K562 (cell line): ENCODE results near the gene USF2. TPM values are rescaled to one million over a fixed set of nuclear protein-coding genes. Genes with fewer than 3 reads are reported as not detected.

Source experiments
- BCOR ChIP-seq: fragments of 450-650 bp; IDR thresholded peaks from 2 replicates; pipeline ENCODE4 v1.6.1; 2016
- CXXC5 ChIP-seq: fragments of 250-450 bp; sonication (Bioruptor Pico); IDR thresholded peaks from 2 replicates; pipeline ENCODE4 v1.8.0; 2022; ENCODE audit warnings: inconsistent platforms, mild to moderate bottlenecking, moderate library complexity
- HMGN3 ChIP-seq: IDR thresholded peaks from 2 replicates; pipeline ENCODE4 v1.6.1; 2011; ENCODE audit warnings: borderline replicate concordance, low read depth, mild to moderate bottlenecking, mixed read lengths, low read length; ENCODE audit not compliant: insufficient read length; ENCODE audit errors: extremely low read depth
- HNRNPUL1 ChIP-seq: fragments of 200-400 bp; formaldehyde crosslinking; IDR thresholded peaks from 2 replicates; pipeline ENCODE4 v1.6.1; 2017; ENCODE audit warnings: low read length
- MEIS2 ChIP-seq: fragments of 450-650 bp; IDR thresholded peaks from 2 replicates; pipeline ENCODE4 v1.6.1; 2014; ENCODE audit warnings: mild to moderate bottlenecking; ENCODE audit not compliant: partially characterized antibody
- NR2C1 ChIP-seq, 2 experiments: fragments of 450-650 bp; IDR thresholded peaks; 2 replicates each; pipeline ENCODE4 v1.6.1; 2017; ENCODE audit warnings: mild to moderate bottlenecking in 2 of 2, antibody characterized with exemption in 1 of 2, inconsistent platforms in 1 of 2, missing compliant biosample characterization in 1 of 2, missing genetic modification characterization in 1 of 2
- SMAD1 ChIP-seq: fragments of 150-350 bp; IDR thresholded peaks from 2 replicates; pipeline ENCODE4 v1.6.1; 2014; ENCODE audit warnings: low read length, low read depth; ENCODE audit not compliant: partially characterized antibody
- TEAD2 ChIP-seq: fragments of 450-650 bp; IDR thresholded peaks from 2 replicates; pipeline ENCODE4 v1.6.1; 2016; ENCODE audit warnings: missing genetic modification characterization, control low read depth, missing compliant biosample characterization
- TOE1 ChIP-seq, 2 experiments: fragments of 450-650 bp in 1 of 2; sonication (generic) in 1 of 2; formaldehyde crosslinking in 1 of 2; IDR thresholded peaks; 2 replicates each; pipeline versions ENCODE4 v1.7.1 to v1.8.0; 2016 to 2022; ENCODE audit warnings: borderline replicate concordance in 2 of 2, mild to moderate bottlenecking in 2 of 2, antibody characterized with exemption in 1 of 2, inconsistent platforms in 1 of 2, low read depth in 1 of 2, missing genetic modification reagents in 1 of 2, moderate library complexity in 1 of 2
- ZC3H4 ChIP-seq: sonication (generic); formaldehyde crosslinking; IDR thresholded peaks from 2 replicates; pipeline ENCODE4 v1.9.0; 2021; ENCODE audit warnings: missing genetic modification reagents, borderline replicate concordance
- ZNF384 ChIP-seq: IDR thresholded peaks from 2 replicates; pipeline ENCODE4 v1.6.1; 2012; ENCODE audit warnings: low read depth, low read length, improper control_type of control experiment
- ZNF445 ChIP-seq: fragments of 250-450 bp; sonication (Bioruptor Pico); IDR thresholded peaks from 2 replicates; pipeline ENCODE4 v1.4.0; 2020; ENCODE audit warnings: low read depth, mild to moderate bottlenecking, moderate library complexity
- ZNF644 ChIP-seq: fragments of 200-800 bp; sonication (Bioruptor generic); IDR thresholded peaks from 2 replicates; pipeline ENCODE4 v1.6.1; 2016; ENCODE audit warnings: low read depth, missing genetic modification characterization, missing compliant biosample characterization
- ZNF695 ChIP-seq: fragments of 450-650 bp; formaldehyde crosslinking; IDR thresholded peaks from 2 replicates; pipeline ENCODE4 v1.4.0; 2020; ENCODE audit warnings: mild to moderate bottlenecking, moderate library complexity
- polyA plus RNA-seq, 8 experiments: library from polyadenylated mRNA; depleted of rRNA in 4 of 8; stranded (reverse) in 5 of 8; unstranded in 3 of 8; fragments of >200 nt; fragmentation: Nextera tagmentation in 2 of 8; fragmentation: Illumina TruSeq in 1 of 8; extraction: Ambion mirVana in 2 of 8; extraction: Trizol in 1 of 8; gene quantifications; 2 replicates each; pipeline versions ENCODE4 v1.2.1 to v1.2.3, GENCODE V29; 2011 to 2014; ENCODE audit warnings: inconsistent platforms in 1 of 8, missing spikeins in 1 of 8
- total RNA-seq, 7 experiments: library from RNA; depleted of rRNA in 6 of 7; stranded (reverse); fragments of >200 nt in 6 of 7; fragmentation: Illumina TruSeq in 2 of 7; extraction: Trizol in 2 of 7; gene quantifications; 2 replicates each; pipeline versions ENCODE4 v1.2.1 to v1.2.3, GENCODE V29; 2011 to 2021; ENCODE audit warnings: low replicate concordance in 1 of 7
- TF ChIP-seq, protein P1 (sequence below): fragments of 450-650 bp; formaldehyde crosslinking; IDR thresholded peaks from 2 replicates; pipeline ENCODE4 v1.4.0; 2022; ENCODE audit warnings: missing genetic modification characterization
- TF ChIP-seq, protein P2 (sequence below): fragments of 200-800 bp; sonication (Bioruptor generic); IDR thresholded peaks from 2 replicates; pipeline ENCODE4 v1.6.1; 2016; ENCODE audit warnings: missing genetic modification characterization, missing compliant biosample characterization
- TF ChIP-seq, protein P3 (sequence below): fragments of 450-650 bp; conservative IDR thresholded peaks from 2 replicates; pipeline ENCODE4 v1.6.1; 2016; ENCODE audit warnings: missing genetic modification characterization, low read depth, mild to moderate bottlenecking, missing compliant biosample characterization, moderate library complexity
- TF ChIP-seq, protein P4 (sequence below), 2 experiments: fragments of 250-450 bp in 1 of 2; fragments of 450-650 bp in 1 of 2; sonication (Bioruptor Pico) in 1 of 2; IDR thresholded peaks; 2 replicates each; pipeline versions ENCODE4 v1.6.1 to v1.8.0; 2016 to 2021; ENCODE audit warnings: mild to moderate bottlenecking in 2 of 2, moderate library complexity in 2 of 2, missing compliant biosample characterization in 1 of 2, missing genetic modification characterization in 1 of 2

USF2 gene
- total and polyA plus RNA-seq, 9 of the 15 experiments (the other 6 are each of a cell fraction or from before 2014, with no cell fraction given) = 0.27 to 93.7 (median 58.4) TPM

DNA sequence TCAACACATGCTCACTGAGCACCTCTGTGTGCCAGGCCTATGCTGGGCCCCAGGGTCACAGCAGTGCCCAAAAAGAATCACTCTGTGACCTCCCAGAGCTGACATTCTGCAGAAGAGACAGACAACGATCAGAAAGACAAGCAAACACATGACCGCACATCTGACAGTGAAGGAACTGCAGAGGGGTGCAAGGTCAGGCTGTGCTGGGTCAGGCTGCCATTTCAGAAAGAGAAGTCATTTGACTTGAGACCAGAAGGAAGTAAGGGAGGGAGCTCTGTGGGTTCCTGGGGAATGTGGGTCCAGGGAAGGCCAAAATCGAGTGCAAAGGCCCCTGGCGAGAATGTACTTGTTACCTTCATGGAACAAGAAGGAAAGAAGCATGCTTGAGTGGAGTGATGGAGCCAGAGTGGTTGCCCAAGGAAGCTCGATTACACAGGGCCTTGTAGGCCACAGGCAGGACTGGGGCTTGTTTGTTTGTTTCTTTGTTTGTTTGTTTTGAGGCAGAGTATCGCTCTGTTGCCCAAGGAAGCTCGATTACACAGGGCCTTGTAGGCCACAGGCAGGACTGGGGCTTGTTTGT, 48.8 kb downstream of the USF2 start (continued):
- TF ChIP-seq, protein P1, sequence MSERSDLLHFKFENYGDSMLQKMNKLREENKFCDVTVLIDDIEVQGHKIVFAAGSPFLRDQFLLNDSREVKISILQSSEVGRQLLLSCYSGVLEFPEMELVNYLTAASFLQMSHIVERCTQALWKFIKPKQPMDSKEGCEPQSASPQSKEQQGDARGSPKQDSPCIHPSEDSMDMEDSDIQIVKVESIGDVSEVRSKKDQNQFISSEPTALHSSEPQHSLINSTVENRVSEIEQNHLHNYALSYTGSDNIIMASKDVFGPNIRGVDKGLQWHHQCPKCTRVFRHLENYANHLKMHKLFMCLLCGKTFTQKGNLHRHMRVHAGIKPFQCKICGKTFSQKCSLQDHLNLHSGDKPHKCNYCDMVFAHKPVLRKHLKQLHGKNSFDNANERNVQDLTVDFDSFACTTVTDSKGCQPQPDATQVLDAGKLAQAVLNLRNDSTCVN = no peak
- TF ChIP-seq, protein P2, sequence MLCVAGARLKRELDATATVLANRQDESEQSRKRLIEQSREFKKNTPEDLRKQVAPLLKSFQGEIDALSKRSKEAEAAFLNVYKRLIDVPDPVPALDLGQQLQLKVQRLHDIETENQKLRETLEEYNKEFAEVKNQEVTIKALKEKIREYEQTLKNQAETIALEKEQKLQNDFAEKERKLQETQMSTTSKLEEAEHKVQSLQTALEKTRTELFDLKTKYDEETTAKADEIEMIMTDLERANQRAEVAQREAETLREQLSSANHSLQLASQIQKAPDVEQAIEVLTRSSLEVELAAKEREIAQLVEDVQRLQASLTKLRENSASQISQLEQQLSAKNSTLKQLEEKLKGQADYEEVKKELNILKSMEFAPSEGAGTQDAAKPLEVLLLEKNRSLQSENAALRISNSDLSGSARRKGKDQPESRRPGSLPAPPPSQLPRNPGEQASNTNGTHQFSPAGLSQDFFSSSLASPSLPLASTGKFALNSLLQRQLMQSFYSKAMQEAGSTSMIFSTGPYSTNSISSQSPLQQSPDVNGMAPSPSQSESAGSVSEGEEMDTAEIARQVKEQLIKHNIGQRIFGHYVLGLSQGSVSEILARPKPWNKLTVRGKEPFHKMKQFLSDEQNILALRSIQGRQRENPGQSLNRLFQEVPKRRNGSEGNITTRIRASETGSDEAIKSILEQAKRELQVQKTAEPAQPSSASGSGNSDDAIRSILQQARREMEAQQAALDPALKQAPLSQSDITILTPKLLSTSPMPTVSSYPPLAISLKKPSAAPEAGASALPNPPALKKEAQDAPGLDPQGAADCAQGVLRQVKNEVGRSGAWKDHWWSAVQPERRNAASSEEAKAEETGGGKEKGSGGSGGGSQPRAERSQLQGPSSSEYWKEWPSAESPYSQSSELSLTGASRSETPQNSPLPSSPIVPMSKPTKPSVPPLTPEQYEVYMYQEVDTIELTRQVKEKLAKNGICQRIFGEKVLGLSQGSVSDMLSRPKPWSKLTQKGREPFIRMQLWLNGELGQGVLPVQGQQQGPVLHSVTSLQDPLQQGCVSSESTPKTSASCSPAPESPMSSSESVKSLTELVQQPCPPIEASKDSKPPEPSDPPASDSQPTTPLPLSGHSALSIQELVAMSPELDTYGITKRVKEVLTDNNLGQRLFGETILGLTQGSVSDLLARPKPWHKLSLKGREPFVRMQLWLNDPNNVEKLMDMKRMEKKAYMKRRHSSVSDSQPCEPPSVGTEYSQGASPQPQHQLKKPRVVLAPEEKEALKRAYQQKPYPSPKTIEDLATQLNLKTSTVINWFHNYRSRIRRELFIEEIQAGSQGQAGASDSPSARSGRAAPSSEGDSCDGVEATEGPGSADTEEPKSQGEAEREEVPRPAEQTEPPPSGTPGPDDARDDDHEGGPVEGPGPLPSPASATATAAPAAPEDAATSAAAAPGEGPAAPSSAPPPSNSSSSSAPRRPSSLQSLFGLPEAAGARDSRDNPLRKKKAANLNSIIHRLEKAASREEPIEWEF (CRISPR knock-in tag) = no peak
- no peak for TF ChIP-seq ZNF695 (CRISPR knock-in tag)
- TF ChIP-seq ZNF445 (CRISPR knock-in tag) = no peak
- TF ChIP-seq, protein P3, sequence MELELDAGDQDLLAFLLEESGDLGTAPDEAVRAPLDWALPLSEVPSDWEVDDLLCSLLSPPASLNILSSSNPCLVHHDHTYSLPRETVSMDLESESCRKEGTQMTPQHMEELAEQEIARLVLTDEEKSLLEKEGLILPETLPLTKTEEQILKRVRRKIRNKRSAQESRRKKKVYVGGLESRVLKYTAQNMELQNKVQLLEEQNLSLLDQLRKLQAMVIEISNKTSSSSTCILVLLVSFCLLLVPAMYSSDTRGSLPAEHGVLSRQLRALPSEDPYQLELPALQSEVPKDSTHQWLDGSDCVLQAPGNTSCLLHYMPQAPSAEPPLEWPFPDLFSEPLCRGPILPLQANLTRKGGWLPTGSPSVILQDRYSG (tag) = peak; percentile 88; the same call in 1 of the 2 replicates
- TF ChIP-seq ZNF384 = no peak
- TF ChIP-seq, protein P4, sequence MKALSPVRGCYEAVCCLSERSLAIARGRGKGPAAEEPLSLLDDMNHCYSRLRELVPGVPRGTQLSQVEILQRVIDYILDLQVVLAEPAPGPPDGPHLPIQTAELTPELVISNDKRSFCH (CRISPR knock-in tag; IDR thresholded peaks at IDR 0.05) = no peak
- TF ChIP-seq, protein P4 (tag; IDR thresholded peaks at IDR 0.05) = no peak
- TF ChIP-seq HNRNPUL1 = no peak
- no peak for TF ChIP-seq HMGN3
- no peak for TF ChIP-seq ZC3H4
- TF ChIP-seq CXXC5 (CRISPR knock-in tag) = peak; percentile 18; the same call in 1 of the 2 replicates
- TF ChIP-seq BCOR = no peak
- no peak for TF ChIP-seq TOE1 (IDR thresholded peaks at IDR 0.05; ENCODE audit: borderline replicate concordance)
- no peak for TF ChIP-seq TOE1 (CRISPR knock-in tag; IDR thresholded peaks at IDR 0.05; ENCODE audit: borderline replicate concordance, low read depth)
- peak; percentile 56; the same call in 1 of the 2 replicates for TF ChIP-seq TEAD2 (tag)
- TF ChIP-seq SMAD1 = no peak
- peak; percentile 53; the same call in 1 of the 2 replicates for TF ChIP-seq NR2C1 (IDR thresholded peaks at IDR 0.05)
- TF ChIP-seq NR2C1 (tag; IDR thresholded peaks at IDR 0.05) = peak; percentile 72
- TF ChIP-seq MEIS2 = peak; percentile 50
- peak; percentile 57; the same call in 1 of the 2 replicates for TF ChIP-seq ZNF644 (tag)
